ENCODE results near the gene M1AP.
"Not testable (repeated sequence)": the region's sequence is repeated elsewhere in the genome, so short reads cannot be mapped to it uniquely, and the experiment has no call there.

M1AP gene

DNA sequence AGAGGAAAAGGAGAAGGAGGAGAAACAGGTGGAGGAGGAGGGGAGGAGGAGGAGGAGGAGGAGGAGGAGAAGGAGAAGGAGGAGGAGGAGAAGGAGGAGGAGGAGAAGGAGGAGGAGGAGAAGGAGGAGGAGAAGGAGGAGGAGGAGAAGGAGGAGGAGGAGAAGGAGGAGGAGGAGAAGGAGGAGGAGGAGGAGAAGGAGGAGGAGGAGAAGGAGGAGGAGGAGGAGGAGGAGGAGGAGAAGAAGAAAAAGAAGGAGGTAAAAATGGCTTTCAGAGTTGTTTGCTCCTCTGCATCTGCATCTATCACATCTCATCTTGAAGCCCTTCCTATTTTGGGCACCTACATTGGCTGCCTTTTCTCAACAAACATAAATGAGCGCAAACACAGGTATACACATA is 87.1 kb downstream of the M1AP start:
- DNase-seq: not testable (repeated sequence)

DNA sequence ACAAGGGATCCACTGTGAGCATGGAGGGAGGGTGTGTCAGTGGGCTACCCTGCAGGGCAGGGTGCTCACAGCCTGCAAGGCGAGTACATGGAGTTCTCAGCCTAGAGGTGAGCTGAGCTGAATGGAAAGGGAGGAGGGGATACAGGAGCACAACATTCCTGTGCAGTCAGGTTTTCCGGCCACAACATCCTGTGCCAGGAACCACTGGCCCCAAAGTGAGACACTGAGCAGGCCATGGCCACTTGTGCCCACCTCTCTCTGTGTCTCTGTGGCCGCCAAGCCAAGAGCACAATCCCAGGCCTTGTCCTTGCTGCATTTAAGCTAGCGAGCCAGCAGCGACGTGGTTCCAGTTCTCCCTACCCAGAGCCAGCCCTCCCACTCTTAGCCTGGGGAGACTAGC is 87.5 kb downstream of the M1AP start:
- DNase-seq: peak; percentile 58

DNA sequence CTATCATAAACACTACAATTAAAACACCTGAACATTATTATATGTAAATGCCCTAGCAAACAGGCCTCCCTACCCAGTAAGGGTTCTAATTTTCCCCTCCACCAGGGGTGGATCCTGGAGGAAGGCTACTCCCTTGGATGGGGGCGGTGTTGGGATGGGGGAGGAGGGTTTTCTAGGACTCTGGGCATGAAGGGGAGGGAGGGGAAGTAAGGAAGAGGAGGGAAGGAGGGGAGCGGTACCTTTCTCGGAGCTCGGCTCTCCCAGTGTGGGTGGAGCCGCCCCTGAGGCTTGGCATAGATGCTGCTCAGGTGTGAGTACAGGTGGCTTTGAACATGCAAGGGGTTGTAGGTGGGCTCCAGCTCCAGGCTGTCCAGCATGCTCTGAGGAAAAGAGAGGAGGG is 88.2 kb downstream of the M1AP start:
- DNase-seq: no peak

DNA sequence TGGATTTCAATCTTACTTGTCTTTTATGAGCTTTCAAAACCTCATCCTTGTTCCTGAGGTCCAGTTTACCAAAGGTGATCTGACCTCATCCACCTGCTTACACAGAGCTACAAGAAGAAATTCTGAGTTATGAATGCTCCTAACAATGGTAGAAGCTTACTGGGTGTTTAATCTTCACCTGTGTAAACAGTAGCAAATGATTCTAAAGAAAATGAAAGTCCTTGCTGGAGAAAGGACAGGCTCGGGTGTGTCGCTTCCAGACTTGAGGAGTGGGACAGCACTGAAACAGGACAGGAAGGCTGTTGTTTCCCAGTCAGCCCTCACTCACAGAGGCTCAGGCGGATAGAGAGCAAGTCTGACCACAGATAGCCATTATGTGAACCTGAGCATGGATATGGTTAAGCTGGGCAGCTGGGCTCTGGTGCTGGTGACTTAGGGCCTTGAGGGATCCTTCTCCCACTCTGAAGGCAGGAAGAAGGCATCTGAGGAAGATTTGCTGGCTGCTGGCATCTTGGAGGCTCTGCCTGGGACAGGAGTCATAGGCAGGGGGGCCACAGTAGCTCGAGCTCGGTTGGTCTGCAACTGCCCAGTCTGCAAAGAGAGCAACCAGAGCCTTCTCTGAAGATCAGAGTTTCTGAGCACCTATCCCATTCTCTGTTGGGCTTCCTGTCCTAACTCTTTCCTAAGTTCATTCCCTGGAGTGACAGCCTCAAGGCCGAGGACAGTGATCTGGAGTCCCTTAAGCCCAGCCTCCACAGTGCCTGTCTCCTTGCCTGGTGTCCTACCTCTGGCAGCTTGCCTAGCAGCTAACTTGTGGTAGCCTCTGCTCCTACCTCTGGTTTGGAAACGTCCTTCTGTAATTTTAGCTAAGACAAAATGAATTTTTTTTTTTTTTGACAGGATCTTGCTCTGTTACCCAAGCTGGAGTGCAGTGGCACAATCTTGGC is 89.6 kb downstream of the M1AP start:
- DNase-seq: no peak

DNA sequence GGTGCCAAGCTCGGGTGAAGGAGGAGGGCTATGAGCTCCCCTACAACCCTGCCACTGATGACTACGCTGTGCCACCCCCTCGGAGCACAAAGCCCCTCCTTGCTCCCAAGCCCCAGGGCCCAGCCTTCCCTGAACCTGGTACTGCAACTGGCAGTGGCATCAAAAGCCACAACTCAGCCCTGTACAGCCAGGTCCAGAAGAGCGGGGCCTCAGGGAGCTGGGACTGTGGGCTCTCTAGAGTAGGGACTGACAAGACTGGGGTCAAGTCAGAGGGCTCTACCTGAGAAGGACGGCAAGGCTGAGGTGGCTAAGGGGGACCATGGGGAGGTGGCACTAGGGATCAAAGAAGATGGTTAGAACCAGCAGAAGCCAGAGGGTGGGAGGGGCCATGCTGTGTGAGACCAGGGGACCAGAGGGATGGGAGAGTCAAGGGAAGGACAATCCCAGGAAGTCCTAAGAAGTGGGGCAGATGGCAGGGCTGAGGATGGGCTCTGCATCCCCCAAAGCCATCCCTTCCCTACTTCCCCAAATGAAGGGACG is 91.2 kb downstream of the M1AP start:
- DNase-seq: no peak

DNA sequence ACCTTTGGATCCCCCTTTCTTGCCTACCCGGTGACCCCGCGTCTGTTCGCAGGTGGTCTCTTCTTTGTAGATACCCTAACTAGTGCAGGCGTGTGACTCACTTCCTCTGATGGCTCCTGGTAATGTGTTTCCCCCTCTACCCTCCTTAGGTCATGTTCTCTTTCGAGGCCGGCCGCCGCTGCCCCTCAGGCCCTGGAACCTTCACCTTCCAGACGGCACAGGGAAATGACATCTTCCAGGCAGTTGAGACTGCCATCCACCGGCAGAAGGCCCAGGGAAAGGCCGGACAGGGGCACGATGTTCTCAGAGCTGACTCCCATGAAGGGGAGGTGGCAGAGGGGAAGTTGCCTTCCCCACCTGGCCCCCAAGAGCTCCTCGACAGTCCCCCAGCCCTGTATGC is 92.0 kb downstream of the M1AP start:
- no peak for DNase-seq

DNA sequence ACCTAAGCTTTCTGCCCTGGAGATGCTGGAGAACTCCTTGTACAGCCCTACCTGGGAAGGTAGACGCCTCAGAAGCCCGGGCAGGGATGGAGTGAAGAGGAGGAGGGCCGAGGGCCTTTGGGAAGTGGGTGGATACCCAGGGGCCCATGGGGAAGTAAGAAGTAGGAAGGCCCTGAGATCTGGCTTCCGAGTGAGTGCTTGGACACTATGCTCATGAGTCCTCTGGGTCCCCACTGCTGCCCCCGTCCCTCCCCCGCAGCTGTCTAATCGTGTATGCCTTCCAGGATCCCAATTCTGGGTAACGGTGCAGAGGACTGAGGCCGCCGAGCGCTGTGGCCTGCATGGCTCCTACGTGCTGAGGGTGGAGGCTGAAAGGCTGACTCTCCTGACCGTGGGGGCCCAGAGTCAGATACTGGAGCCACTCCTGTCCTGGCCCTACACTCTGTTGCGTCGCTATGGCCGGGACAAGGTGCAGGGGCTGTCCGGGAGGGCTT is 92.5 kb downstream of the M1AP start:
- DNase-seq: no peak

DNA sequence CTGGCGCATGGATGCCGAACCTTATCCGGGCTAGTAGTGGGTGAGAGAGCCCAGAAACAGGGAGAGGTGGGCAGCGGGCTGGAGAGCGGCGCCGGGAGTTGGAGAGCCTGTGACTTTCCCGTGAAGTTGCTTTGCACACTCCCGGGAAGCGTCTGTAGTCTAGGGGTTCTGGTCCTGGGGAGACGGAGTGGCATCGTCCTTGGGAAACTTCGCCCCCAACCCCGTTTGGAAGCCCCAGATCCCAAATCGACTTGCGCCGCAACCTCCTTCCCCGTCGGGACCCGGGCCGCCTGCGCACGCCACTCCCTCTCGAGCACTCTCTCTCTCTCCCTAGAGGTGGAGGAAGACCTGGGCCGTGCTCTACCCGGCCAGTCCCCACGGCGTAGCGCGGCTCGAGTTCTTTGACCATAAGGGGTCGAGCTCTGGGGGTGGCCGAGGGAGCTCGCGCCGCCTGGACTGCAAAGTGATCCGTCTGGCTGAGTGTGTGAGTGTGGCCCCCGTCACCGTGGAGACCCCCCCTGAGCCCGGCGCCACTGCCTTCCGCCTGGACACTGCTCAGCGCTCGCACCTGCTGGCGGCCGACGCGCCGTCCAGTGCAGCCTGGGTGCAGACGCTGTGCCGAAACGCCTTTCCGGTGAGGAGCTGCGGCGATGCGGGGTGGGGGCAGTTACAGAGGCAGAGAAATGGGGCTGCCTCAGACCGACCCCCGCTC is 93.2 kb downstream of the M1AP start:
- DNase-seq: no peak

DNA sequence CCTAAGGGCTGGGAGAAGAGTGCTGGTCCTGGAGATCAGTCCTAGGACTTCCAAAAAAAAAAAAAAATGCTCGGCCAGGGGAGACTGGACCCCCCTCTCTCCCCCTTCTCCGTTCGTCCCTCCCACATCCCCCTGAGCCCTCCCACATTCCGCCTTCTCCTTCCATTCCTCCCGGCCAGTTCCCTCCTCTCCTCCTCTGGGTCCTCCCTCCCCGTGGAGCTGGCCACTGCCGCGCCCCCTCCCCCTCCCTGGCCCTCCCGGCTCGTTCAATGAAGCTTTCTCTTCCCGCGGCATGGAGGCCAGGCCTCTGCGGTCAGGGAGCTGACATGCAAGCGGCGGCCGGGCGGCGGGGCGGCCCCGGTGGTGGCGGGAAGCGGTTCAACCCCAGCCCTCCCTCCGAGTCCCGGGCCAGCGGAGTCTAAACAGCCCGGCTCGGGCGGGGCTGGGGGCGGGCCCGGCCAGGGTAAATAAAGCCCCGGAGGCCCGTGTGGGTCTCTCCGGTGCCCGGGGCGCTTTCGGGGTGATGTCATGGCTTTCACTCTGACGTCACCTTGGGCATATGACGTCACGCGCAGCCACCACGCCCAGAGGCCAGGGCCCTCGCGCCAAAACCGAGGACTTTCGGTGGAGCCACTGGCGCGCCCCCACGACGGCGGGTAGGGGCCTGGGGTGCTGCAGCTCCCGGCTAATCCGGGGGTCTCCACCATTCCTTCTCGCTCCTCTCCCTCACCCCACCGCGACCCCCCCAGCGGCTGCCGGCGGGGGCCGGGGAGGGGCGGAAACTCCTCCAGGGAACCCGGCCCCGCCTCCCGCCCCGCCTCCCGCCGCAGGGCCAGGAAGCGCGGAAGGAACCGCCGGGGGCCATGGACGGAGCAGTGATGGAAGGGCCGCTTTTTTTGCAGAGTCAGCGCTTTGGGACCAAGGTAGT is 94.0 kb downstream of the M1AP start, which contains the start of the genes DOK1 and LOXL3:
Gene DOK1 (plus strand): TSS at position 829 of the 928 bp plus-strand sequence. CDS start 35 bp downstream, at position 864.
Gene LOXL3 (minus strand): TSS at position 51 of the 928 bp plus-strand sequence. CDS start 1,308 bp downstream, outside the sequence.
- peak; percentile 94 for DNase-seq

DNA sequence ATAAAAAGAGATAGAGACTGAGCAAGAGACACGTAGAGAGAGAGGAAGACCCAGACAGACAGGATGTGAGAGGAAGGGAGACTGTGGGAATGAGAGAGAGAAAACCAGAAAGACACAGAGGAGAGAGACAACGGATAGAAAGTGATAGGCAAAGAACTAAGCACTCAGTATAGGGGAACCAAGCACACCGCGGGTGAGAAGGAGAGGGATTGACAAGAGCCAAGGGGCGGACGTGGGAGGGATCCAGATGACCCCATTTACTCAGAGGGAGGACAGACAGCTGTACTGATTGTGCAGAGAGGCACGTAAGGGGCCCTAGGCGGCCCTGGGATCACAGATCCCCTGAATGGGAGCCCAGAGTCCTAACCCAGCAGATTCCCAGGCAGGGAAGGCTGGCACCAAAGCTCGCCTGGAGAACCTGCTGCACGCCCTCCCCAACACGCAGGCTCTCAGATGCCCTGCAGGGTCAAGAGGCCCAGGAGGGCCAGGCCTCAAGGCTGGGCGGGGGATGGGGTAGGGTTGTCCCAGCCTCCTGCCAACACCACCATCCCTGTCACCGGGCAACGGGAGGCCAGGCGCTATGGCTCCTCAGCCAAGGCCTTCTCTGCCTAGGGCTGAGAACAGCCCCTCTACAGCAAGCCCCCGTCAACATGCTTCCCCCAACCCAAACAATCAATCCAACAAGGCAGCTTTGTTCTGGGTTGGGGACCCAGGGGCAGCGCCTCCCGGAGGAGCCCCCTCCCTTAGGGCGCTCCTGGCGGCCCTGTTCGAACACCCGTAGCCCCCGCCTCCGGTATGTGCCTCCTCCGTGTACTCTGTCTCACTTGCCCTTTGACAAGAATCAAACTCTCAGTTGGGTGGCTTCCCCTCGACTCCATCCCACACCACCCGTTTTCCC is 95.0 kb downstream of the M1AP start:
- DNase-seq: no peak

DNA sequence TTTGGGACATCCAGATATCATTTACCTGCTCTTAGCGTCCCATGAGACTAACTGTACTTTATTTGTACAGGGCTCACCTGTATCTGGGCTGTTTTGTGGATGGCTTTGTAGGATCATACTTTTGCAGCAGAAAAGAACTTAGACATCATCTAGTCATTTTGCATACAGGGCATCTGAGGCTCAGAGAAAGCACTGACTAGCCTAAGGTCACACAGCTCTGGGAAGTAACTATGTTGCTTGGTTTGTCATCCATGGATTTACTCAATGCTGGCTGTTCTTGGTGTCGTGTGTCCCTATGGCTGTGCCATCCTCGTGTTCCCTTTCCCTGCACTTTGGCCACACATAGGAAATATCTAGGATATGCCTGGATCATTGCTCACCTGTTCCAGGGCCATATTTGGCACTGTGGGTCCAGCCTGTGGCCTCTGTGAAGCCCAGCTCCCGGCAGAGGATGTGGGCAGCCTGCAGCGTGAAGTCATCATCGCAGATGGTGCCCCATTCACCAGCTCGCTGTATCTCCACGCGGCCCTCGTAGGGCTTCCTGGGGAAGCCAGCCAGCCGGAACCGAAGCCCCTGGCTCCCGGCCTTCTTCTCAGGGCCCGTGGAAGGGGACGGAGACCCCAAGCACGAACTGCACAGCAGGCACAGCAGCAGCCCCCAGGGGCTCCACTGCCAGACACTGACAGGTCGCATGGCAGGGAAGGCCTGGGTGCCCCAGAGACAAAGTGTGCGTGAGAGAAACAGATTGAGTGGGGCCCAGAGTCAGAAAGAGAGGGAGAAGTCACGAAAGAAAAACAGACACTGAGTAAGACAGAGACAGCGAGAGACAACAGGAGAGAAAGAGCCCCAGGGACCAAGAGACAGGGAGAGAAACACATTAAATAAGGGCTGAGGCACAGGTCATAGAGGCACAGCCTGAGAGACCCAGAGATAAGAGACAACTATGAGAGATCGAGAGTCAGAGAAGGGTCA is 95.9 kb downstream of the M1AP start:
- no peak for DNase-seq

DNA sequence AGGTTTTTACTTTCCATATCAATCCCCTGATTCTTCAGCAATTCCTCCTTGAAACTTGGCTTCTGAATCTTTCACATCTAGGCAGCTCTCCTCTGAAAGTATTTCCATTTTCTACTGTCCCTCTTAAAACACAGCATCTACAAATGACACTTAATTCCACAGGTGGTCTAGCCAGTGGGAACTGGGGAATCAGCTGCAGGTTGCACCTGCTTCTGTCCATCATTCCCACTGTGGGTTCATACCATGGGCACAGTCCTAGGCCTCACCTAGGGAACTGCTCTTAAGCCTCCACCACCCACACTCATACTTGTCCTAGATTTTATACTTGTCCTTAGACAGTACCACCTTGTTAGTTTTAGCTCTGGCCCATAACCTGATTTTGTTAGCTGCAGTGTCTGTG is 96.6 kb downstream of the M1AP start:
- no peak for DNase-seq

DNA sequence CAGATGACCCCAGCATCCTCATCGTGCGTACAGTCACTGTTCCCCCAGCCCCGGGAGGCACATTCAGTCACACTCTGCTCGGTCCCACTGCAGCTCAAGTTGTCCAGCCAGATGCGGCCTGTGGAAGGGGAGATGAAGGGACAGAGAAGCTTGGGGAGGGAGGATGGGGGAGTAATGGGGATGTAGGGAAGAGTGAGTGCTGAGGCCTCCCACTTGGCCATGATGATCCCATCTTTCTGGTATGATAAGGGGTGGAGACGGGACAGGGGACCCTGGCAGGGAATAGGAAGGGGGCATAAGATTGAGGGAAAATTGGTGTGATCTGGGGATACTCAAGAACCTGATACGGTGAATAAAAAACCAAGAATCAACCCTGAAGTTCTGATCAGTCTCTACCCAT is 97.9 kb downstream of the M1AP start:
- DNase-seq: no peak

DNA sequence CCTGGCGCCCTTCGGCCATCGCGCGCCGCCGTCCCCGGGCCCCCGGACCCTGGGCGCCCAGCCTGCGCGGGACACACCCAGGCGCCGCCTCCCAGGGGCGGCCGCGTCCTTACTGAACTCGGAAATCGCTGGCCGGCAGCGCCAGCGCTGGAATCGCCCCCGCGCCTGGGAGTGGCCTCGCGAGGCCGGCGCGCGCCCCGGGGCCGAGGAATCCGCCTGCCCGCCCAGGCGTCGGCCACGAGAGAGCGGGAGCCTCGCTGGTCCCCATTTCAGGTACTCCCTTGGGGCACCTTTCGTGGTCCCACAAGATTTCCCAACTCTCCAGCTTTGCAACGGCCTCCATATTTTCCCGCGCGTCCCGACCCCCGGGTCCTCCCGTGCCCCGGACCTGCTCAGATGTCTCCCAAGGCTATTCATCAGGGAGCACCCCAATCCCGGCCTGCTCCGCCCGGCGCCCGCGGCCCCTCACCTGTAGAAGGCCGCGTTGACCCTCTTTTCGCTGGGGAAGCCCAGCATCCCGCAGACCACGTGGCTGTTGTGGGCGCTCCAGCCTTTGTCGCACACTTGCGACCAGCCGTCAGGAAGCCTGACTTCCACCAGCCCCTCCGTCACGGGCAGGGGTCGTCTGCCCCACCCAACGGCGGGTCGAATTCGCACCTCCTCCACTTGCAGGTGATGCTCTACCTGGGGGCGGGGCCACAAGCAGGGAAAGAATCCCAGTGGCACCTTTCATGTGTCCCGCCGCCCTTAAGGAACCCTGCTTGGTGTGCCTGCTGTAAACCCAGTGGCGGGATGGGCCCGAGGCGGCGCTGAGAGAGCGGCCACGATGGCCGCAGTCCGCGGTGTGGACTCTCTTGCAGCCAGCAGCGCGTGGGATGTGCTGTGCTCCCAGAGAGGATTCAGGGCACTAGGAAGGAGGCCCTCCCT is 99.0 kb downstream of the M1AP start:
- DNase-seq: peak; percentile 75

DNA sequence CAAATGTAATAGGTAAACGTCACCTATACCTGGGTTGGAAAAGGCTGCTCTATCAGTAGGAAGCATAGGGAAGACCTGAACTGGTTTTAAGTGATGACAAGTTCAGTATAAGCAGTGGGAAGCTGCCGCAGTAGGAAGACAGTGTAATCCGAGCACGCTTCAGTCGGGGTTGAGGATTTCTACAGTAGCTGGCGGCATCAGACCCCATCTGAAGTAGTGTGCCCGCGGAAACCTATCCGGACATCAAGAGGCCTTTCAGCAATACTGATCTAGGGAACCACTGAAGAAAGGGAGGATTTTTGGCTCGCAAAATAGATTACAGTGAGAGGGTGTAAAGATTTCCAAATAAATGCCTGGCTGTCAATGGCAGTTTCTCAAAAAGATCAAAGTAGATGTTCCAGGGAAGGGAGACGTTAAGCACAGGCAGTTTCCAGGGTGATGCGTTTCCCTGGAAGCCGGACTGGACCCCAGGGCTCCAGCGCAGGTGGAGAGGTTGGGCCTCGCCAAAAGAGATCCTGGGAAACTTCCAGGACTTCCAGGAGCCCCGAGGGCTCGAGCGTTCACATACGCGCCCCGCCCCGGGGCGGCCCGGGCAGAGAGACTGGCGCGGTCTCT is 99.7 kb downstream of the M1AP start:
- DNase-seq: no peak

DNA sequence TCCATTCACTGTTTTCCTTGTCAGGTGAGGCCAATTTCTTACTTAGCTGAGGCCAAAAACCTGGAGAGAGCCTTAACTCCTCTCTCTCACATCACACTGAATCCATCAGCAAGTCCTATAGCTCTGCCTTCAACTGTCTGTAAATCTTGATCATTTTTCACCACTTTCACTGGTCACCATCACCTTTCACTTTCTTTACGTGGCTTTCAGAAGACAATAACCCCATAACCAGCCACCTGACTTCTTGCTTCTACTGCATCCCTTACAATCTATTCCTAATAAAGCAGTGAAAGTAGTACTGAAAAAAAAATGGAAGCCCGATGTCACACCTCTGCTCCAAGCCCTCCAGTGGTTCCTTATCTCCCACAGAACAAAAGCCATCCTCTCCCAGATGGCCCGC is 102.1 kb downstream of the M1AP start:
- DNase-seq: no peak

DNA sequence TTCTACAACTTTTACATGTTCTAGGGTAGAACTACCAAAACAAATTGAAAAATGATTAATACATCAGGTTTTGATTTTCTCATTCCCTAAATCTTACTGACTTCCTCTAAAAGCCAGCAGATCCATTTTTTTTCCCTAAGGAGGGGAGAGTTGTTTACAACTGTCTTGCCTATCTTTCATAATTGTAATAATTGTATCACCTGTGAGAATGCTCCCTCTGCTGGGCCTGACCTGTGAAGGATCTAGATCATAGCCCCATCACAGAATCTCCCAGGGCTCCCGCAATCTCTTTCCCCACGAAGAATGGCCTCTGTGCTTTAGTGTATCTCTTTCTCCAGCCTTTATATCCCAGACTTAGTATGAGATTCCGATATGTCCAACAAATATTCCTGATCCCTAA is 103.5 kb downstream of the M1AP start:
- DNase-seq: no peak

DNA sequence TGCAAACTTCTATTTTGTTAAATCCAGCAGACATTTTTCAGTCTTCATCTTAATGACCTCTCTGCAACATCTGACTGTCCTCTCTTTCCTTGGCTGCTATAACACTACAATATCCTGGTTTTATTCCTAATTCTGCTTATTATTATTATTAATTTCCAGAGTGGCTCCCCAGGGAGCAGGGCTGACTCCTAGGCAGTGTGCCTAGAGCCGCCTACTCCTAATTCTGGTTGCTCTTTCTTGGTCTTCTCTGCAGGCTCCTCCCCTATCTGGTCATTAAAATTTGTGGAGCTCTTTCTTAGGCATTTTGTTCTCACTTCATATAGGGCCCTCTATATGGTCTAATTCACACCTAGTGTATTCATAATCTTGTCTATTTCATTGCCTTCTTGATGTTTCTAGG is 105.2 kb downstream of the M1AP start:
- DNase-seq: no peak

All from left hindlimb (tissue), 1 donor.